Measurements from ENCODE around the gene ADGRF4. TPM values are rescaled to one million over a fixed set of nuclear protein-coding genes. Genes with fewer than 3 reads are reported as not detected.

ADGRF4 gene
- total and polyA plus RNA-seq, 9 of the 15 experiments (the other 6 are each of a cell fraction or from before 2014, with no cell fraction given), result not detected

DNA sequence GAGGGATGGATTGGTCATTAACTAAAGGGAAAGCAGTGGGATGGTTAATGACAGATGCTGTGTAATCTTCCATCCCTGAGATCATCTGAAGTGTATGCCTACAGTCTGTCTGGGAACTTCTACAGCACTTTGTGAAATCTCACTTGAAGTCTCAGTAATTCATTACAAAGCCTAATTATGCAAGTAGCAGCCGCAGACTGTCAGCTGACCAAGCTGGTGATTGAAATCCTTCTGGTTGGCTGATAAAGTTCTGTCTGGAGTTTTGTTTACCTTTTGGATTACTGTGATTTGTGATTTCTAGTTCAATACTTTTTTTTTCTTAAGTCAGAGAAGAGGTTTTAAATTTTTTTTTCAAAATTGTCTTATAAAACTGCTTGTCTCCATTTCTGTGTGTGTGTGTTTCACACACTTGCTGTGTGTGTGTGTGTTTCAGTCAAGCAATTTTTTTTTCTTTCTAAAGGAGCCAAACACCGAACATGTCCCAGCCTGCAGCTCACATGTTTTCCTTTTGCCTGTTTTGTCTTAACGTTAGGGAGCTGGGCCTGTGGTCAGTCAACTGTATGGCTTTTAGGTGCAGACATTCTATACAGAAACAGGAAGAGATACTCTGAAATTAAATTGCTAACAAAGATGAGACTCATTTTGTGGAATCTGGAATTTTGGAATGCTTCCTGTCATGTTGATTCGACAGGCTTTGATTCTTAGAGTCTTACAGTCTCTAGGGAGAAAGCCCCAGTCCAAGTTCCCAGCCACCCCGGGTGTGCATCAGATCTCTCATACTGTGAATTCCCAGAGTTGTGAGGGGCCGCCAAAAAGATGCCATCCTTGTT lies 28.5 kb upstream of the ADGRF4 start:
- no TSS peak for BruUV-seq (replicated peaks)
- ChIA-PET CTCF (ENCODE audit: low intra/inter-chr PET ratio) (no interaction called here), POLR2A (interaction anchor here (0.5 kb wide), 1 partner anchor 257 kb away, joined by 4 read pairs; no protein-coding TSS in a partner anchor)
- DNase-seq (ENCODE audit: extremely low read depth in 1 of 4, low spot score in 3 of 4), result no peak
- H3K4me2 ChIP-seq (ENCODE audit: insufficient read depth, low read length), result no peak overlapping the region
- no peaks in the 10 kb centered on the region for H3K36me3 ChIP-seq (ENCODE audit: control insufficient read depth, insufficient read depth, low read length)
- WGBS (ENCODE audit: insufficient coverage, low coverage, missing lambda C conversion rate), result 1% methylated on average over 6 of the region's 6 CpGs
- no peaks in the 10 kb centered on the region for H3K4me1 ChIP-seq (replicated peaks in 1 of 2; ENCODE audit: control insufficient read depth in 2 of 2, insufficient read depth in 2 of 2, low read length in 2 of 2)
- H4K20me1 ChIP-seq (replicated peaks; ENCODE audit: control insufficient read depth, insufficient read depth, low read length), result no peaks in the 10 kb centered on the region
- peak; percentile 6 for FAIRE-seq
- ATAC-seq, result no peak; the same call in 2 of the 3 replicates
- intact Hi-C loops (cut with micrococcal nuclease) (no loop called here), in situ Hi-C loops (cut with MboI) (no loop called here)
- H2AFZ ChIP-seq (ENCODE audit: low read depth, low read length), result no peak overlapping the region
- no peak overlapping the region for H3K9ac ChIP-seq (ENCODE audit: insufficient read depth in 1 of 2, low read depth in 2 of 2, low read length in 2 of 2)
- no peaks in the 10 kb centered on the region for H3K9me1 ChIP-seq (ENCODE audit: control insufficient read depth, insufficient read depth, low read length)
- H3K79me2 ChIP-seq (ENCODE audit: control insufficient read depth, insufficient read depth, low read length), result no peaks in the 10 kb centered on the region
- no peaks in the 10 kb centered on the region for H3K9me3 ChIP-seq (replicated peaks; ENCODE audit: control insufficient read depth, insufficient read depth, low read depth, low read length)
- H3K4me3 ChIP-seq, result no peak overlapping the region
- H3K27ac ChIP-seq (ENCODE audit: extremely low read depth, low read depth, low read length), result no peak overlapping the region
- no peaks in the 10 kb centered on the region; a peak in 2 of 5 replicates for H3K27me3 ChIP-seq (ENCODE audit: control insufficient read depth in 2 of 2, insufficient read depth in 2 of 2, low read length in 2 of 2)
- TF ChIP-seq TBL1XR1 (IDR thresholded peaks at IDR 0.05; ENCODE audit: low read length in 2 of 2) (peak in 1 of 2 experiments; percentile 22; a peak in 1 of 4 replicates), KDM1A (IDR thresholded peaks at IDR 0.05) (peak; percentile 78 to 83), CEBPG (CRISPR knock-in tag; IDR thresholded peaks at IDR 0.05) (no peak), CEBPG (tag; conservative IDR thresholded peaks at IDR 0.05 in 1 of 2, IDR thresholded peaks at IDR 0.05 in 1 of 2) (0 out of 4 replicates have a peak, but pooled peaks of 1 of the 2 experiments have one; percentile 14), MTA2 (IDR thresholded peaks at IDR 0.05; ENCODE audit: low read depth) (no peak), ZNF134 (CRISPR knock-in tag; conservative IDR thresholded peaks at IDR 0.05) (no peak), FOXK1 (CRISPR knock-in tag; IDR thresholded peaks at IDR 0.05; ENCODE audit: borderline replicate concordance) (no peak), ZNF586 (CRISPR knock-in tag; conservative IDR thresholded peaks at IDR 0.05) (no peak), HDAC8 (tag; IDR thresholded peaks at IDR 0.05) (no peak), FOS (IDR thresholded peaks at IDR 0.05; ENCODE audit: extremely low read depth, insufficient read length) (no peak), MEIS2 (IDR thresholded peaks at IDR 0.05; ENCODE audit: partially characterized antibody) (peak; percentile 32)
- TF ChIP-seq, protein P1, sequence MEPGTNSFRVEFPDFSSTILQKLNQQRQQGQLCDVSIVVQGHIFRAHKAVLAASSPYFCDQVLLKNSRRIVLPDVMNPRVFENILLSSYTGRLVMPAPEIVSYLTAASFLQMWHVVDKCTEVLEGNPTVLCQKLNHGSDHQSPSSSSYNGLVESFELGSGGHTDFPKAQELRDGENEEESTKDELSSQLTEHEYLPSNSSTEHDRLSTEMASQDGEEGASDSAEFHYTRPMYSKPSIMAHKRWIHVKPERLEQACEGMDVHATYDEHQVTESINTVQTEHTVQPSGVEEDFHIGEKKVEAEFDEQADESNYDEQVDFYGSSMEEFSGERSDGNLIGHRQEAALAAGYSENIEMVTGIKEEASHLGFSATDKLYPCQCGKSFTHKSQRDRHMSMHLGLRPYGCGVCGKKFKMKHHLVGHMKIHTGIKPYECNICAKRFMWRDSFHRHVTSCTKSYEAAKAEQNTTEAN (CRISPR knock-in tag; IDR thresholded peaks at IDR 0.05), result no peak
- TF ChIP-seq, protein P2, sequence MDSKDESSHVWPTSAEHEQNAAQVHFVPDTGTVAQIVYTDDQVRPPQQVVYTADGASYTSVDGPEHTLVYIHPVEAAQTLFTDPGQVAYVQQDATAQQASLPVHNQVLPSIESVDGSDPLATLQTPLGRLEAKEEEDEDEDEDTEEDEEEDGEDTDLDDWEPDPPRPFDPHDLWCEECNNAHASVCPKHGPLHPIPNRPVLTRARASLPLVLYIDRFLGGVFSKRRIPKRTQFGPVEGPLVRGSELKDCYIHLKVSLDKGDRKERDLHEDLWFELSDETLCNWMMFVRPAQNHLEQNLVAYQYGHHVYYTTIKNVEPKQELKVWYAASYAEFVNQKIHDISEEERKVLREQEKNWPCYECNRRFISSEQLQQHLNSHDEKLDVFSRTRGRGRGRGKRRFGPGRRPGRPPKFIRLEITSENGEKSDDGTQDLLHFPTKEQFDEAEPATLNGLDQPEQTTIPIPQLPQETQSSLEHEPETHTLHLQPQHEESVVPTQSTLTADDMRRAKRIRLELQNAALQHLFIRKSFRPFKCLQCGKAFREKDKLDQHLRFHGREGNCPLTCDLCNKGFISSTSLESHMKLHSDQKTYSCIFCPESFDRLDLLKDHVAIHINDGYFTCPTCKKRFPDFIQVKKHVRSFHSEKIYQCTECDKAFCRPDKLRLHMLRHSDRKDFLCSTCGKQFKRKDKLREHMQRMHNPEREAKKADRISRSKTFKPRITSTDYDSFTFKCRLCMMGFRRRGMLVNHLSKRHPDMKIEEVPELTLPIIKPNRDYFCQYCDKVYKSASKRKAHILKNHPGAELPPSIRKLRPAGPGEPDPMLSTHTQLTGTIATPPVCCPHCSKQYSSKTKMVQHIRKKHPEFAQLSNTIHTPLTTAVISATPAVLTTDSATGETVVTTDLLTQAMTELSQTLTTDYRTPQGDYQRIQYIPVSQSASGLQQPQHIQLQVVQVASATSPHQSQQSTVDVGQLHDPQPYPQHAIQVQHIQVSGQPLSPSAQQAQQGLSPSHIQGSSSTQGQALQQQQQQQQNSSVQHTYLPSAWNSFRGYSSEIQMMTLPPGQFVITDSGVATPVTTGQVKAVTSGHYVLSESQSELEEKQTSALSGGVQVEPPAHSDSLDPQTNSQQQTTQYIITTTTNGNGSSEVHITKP (IDR thresholded peaks at IDR 0.05; ENCODE audit: partially characterized antibody), result no peak
- TF ChIP-seq, protein P3, sequence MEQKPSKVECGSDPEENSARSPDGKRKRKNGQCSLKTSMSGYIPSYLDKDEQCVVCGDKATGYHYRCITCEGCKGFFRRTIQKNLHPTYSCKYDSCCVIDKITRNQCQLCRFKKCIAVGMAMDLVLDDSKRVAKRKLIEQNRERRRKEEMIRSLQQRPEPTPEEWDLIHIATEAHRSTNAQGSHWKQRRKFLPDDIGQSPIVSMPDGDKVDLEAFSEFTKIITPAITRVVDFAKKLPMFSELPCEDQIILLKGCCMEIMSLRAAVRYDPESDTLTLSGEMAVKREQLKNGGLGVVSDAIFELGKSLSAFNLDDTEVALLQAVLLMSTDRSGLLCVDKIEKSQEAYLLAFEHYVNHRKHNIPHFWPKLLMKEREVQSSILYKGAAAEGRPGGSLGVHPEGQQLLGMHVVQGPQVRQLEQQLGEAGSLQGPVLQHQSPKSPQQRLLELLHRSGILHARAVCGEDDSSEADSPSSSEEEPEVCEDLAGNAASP (IDR thresholded peaks at IDR 0.05), result no peak

Measured in K562 (cell line).